ENCODE results near the gene GJA3.

The GJA3 gene

DNA sequence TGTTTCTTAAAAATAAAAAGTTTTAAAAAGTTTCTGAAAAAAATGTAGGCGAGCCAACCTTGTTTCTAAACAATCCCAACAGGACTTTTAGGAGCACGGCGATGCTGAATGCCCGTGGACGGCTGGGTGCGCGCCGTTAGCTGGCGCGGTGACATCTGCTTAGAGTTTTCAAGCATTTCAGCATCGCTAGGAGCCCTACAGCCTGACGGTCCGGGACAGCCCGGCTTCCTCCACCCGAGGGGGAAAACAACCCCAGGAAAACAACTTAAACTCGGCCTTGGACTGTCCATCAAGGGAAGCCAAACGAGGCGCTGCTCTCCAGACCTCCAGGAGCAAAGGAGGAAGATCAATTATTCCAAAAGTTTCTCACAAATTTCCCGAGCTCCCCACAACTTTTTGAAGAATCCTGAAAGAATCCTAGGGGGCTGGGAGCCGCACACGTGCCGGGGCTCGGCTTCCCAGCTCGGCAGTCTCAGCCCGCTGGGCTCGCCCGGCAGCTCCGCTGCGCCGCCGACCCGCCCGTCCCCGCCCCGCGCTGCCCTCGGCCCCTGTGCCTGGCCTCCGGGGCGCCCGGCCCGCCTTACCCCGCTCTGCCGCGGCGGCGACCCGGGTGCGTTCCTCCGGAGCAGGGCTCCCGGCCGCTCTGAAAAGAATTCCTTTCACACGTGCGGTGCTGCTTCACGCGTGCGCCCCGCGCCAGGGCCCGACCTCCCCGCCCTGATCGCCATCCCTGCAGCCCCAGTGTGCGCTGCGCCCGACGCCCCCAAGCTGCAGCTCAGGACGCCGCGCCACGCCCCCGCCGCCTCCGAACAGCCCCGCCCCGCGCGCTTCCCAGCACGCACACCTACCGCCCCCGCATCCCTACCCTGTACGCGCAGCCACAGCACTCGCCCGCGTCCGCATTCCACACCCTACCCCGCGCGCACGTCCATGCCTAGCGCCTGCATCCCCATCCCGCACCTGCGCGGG lies at the start of gene GJA3:
Gene GJA3 (minus strand): TSS at position 747 of the 969 bp plus-strand sequence. CDS start 17,764 bp downstream, outside the sequence.
- DNase-seq, result peak; percentile 50

- no peak for DNase-seq
Measured at GRCh38 chr13:20209948-20210347, 49.1 kb upstream of the GJA3 start.

DNA sequence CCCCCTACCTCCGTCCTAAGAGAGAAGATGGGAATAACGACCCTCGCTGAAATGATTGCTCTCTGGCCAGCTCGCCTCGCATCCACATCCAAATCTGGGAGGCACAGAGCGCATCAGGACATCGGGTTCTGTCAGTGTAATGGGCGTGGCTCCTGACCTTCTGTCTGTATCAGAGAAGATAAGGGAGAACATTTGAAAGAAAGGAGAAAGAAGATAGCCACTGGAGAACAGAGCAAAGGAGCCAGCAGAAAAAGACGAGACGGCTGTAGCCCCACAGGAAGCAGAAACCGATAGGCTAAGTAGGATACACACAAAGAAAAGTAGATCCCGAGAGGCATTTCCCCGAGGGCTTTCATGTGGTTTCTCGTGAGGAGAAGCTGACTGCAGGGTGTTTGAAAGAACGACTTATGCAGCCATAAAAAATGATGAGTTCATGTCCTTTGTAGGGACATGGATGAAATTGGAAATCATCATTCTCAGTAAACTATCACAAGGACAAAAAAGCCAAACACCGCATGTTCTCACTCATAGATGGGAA lies 45.9 kb upstream of the GJA3 start:
- DNase-seq, result no peak

- DNase-seq, result no peak
Measured at GRCh38 chr13:20206065-20206697, 45.3 kb upstream of the GJA3 start.

- DNase-seq, result no peak
Measured at GRCh38 chr13:20198781-20199180, 37.9 kb upstream of the GJA3 start.

DNA sequence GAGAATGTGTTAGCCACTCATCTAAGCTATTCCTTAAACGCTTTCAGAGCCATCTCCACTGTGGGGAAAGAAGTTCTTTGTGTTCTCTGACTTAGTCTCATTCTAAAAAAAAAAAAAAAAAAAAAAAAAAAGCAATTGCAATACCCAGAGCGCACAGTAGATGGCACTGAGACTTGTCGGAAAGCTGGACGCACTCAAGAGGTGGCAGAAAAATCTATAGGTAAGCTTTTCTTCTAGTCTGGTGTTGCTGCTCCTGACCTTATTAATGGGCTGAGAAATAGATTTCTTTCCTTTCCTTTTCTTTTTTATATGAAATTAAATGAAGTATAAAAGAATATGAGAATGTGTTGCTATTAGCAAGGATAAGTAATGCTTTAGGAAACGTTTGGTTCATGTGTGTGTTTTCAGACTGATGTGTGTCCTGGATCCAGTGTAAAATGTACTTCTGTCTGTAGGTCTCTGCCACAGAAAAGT lies 36.5 kb upstream of the GJA3 start:
- DNase-seq, result peak; percentile 49

- DNase-seq, result no peak
Measured at GRCh38 chr13:20195801-20196200, 34.9 kb upstream of the GJA3 start.

GRCh38 chr13:20193907-20194631 lies 33.2 kb upstream of the GJA3 start:
- DNase-seq, result no peak

- no peak for DNase-seq
Measured at GRCh38 chr13:20193162-20193906, 32.5 kb upstream of the GJA3 start.

DNA sequence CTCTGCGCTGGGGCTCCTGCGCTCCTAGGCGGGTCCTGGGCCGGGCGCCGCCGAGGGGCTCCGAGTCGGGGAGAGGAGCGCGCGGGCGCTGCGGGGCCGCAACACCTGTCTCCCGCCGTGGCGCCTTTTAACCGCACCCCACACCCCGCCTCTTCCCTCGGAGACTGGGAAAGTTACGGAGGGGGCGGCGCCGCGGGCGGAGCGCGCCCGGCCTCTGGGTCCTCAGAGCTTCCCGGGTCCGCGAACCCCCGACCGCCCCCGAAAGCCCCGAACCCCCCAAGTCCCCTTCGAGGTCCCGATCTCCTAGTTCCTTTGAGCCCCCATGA lies 31.9 kb upstream of the GJA3 start, which contains the start of gene GJB2:
Gene GJB2 (minus strand): TSS at position 103 of the 326 bp plus-strand sequence. CDS start 3,357 bp downstream, outside the sequence.
- DNase-seq, result no peak

DNA sequence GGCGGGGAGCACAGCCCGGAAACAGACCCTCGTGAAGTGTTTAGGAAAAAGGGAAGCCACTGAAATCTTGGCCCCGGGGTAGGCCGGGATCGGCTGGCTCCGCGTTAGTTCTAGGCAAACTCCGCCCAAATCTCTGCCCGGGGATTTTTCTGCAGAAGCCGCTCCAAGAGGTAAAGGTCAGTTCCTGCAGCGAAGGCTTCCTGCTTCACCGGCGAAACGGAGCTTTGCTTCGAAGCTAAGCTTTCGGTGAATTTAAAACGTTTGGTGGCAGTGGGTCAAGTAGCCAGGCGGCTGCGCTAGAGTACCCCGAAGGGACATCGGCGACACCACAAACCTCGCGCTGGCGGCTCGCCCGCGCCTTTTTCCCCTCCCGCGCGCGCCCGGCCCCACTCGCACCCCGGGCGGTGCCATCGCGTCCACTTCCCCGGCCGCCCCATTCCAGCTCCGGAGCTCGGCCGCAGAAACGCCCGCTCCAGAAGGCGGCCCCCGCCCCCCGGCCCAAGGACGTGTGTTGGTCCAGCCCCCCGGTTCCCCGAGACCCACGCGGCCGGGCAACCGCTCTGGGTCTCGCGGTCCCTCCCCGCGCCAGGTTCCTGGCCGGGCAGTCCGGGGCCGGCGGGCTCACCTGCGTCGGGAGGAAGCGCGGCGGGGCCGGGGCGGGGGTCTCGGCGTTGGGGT lies 31.4 kb upstream of the GJA3 start:
- DNase-seq, result no peak

- no peak for DNase-seq
Measured at GRCh38 chr13:20191311-20192157, 30.7 kb upstream of the GJA3 start.

DNA sequence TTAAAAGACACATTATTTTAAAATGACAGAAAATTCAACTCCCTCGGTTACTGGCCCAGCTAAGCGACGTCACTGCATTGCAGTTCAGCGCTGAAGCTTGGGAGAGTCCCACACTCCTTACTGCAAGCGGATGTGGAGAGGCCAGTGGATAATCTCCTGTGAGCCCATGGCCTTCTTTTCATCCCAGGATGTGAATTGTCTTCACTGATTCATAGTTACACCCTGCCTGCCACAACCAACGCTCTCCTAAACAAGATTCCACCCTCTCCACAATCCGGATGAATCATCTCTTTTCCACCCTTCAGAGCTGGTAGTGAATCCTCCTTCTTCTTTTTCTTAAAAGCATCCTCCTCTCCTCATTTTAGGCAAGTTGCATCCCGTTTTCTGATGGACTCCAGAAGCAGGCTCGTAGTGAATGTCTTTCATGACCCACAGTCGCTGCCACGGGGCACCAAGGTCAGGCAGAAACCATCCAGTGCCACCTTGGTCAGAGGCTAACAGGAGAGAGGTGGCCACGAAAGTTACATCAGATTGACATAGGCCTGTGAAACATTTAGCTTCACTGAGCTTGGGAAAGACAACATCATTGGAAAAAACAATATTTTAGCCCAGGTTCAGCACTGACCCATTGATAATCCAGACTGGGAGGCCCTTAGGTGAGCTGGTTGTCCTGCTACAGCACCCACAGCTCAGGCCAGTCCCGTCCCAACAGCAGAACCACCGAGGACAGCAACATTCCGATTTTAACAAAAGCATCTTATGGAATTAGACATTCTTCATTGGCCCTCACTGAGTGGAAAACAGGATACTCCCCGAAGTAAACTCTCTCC lies 29.8 kb upstream of the GJA3 start:
- no peak for DNase-seq

DNA sequence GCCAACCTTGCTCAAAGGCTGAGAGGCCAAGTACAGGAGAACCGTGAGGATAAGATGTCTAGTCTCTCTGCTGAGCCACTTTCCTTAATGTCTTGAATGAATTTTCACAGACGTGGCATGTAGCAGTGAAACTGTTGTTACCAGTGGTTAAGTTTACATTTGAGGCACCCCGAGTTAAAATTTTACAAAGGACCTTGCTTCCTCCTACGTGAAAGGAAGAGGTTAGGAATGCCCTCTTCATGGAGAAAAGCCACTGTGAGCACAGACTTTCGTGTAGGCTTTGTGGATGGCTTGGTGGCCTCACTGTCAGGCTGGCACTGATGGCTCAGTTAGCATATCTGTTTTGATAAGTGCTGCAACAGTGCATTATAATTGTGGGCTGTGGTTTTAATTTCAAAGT lies 29.2 kb upstream of the GJA3 start:
- DNase-seq, result no peak

GRCh38 chr13:20188667-20189553 lies 28.1 kb upstream of the GJA3 start:
- no peak for DNase-seq

DNA sequence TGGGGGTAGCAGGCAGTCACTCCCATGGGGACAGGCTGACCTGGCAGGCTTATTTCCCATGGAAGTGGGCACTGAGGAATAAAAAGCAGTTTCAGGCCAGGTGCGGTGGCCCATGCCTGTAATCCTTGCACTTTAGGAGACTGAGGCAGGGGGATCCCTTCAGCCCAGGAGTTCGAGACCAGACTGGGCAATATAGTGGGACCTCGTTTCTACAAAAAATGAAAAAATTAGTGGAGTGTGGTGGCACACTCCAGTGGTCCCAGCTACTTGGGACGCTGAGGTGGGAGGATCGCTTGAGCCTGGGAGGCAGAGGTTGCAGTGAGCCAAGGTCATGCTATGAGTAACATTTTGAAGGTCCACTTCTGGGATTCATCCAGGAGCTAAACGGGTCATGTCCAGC lies 25.9 kb upstream of the GJA3 start:
- DNase-seq, result no peak

DNA sequence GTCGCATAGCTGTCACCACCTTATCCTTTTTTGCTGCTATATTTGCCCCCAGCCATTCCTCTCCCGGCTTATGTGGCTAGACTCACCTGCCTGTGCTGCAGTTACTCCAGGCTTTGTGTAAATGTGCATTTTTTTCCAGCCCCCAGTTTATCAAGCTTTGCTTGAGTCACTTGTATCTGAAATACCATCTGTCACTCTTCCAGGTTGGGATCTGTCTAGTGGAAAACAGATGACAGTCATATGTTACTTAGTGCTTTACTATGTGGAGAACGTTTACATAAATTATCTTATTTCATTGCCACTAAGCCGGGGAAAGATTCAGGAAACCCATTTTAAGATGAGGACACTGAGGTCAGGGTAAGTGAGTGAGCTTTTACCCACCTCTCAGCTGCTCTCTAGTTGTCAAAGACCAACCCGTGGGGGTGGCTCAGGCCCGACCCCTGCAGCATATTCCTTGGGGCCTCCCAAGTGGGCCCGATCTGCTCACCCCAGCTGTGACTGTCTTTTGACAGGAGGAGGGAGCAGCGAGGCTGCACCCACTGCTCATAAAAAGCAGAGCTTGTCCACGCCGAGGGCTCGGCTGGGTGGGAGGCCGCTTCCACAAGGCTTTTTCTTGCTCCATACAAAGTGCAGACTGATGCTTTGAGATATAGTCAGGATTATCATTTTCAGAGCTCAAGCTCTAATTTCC lies 24.7 kb upstream of the GJA3 start:
- no peak for DNase-seq

DNA sequence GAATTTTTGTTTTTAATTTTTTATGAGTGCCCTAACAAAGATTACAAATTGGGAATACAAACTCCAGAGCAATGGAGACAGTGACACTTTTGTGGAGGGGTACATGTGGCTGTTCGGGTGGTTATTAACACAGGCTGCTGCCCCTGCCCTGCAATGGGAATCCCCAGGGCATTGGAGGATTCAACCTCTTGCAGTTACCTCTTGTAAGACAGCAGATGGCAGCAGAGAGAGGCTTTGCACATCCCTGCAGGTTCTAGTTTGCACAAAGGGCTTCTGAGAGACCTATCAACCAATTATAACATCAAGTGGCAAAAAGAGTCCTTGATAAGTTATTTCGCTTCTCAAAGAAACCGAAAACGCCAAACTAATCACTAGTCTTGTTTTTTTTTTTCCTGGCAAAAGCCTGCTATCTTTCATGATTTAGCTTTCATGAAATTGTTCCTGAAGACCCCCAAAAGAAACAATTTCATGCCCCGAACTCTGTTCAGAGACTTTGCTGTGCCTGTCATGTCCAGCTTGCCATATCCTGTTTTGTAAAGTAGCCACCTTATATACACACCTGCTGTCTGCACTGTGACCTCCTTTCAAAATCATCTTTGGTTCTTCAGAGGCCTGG lies 21.5 kb upstream of the GJA3 start:
- peak; percentile 75 for DNase-seq

Data from CD4-positive, alpha-beta T cell treated with Interleukin-12 subunit alpha and Interleukin-12 subunit beta, for 1 hour (primary cell).